Coronary artery (tissue), 2 donors: Measurements from ENCODE around the gene PCSK5.

ENCODE experiments used
- DNase-seq: peaks from one replicate; pipeline ENCODE4 v3.0.0-alpha.2; 2017; ENCODE audit warnings: low spot score
- H3K27ac ChIP-seq, 2 donors: fragments of 200-600 bp; sonication (generic); one replicate each; pipeline ENCODE4 v1.5.1; 2016 to 2019
- H3K4me3 ChIP-seq: fragments of 200-600 bp; sonication (generic); 2 replicates; pipeline ENCODE4 v1.5.1; 2016; ENCODE audit warnings: mild to moderate bottlenecking, moderate library complexity
- CTCF ChIP-seq: fragments of 200-600 bp; sonication (generic); IDR thresholded peaks from one replicate; pipeline ENCODE4 v1.5.1; 2019; ENCODE audit warnings: antibody characterized with exemption

Gene PCSK5

GRCh38 chr9:76082057-76082456 lies 191.6 kb downstream of the PCSK5 start:
- no peak for DNase-seq
- TF ChIP-seq CTCF, result no peak
- H3K4me3 ChIP-seq, result no peak overlapping the region
- H3K27ac ChIP-seq, result no peak overlapping the region

GRCh38 chr9:76085596-76085995 lies 195.1 kb downstream of the PCSK5 start:
- H3K27ac ChIP-seq, result no peak overlapping the region
- TF ChIP-seq CTCF, result no peak
- no peak overlapping the region for H3K4me3 ChIP-seq
- no peak for DNase-seq

GRCh38 chr9:76086539-76086938 lies 196.1 kb downstream of the PCSK5 start:
- no peak for DNase-seq
- TF ChIP-seq CTCF, result no peak
- H3K27ac ChIP-seq, result no peak overlapping the region

GRCh38 chr9:76087976-76088375 lies 197.5 kb downstream of the PCSK5 start:
- no peak overlapping the region for H3K27ac ChIP-seq
- DNase-seq, result no peak
- H3K4me3 ChIP-seq, result no peak overlapping the region
- no peak for TF ChIP-seq CTCF

More at GRCh38 chr9:76086539-76086938, 196.1 kb downstream of the PCSK5 start:
- H3K4me3 ChIP-seq, result no peak overlapping the region

GRCh38 chr9:76090330-76090729 lies 199.9 kb downstream of the PCSK5 start:
- TF ChIP-seq CTCF, result no peak
- Histone ChIP-seq H3K27ac (no peak overlapping the region), H3K4me3 (no peak overlapping the region)
- DNase-seq, result no peak

GRCh38 chr9:76090909-76091308 lies 200.4 kb downstream of the PCSK5 start:
- TF ChIP-seq CTCF, result no peak
- H3K27ac ChIP-seq, result no peak overlapping the region
- H3K4me3 ChIP-seq, result no peak overlapping the region
- DNase-seq, result no peak

- TF ChIP-seq CTCF, result no peak
These were observed 202.1 kb downstream of the PCSK5 start for GRCh38 chr9:76092572-76092971.

More at GRCh38 chr9:76092572-76092971, 202.1 kb downstream of the PCSK5 start:
- no peak overlapping the region for H3K4me3 ChIP-seq
- no peak for DNase-seq
- no peak overlapping the region for H3K27ac ChIP-seq
